ACC112 (cell line): ENCODE results near the gene GABBR2.

Experiments used
- H2AFZ ChIP-seq: fragments of 200-600 bp; sonication (generic); one replicate; pipeline ENCODE4 v1.6.0; 2017; ENCODE audit warnings: antibody characterized with exemption, low read length; ENCODE audit not compliant: unreplicated experiment
- H3K27ac ChIP-seq: fragments of 200-600 bp; sonication (generic); 2 replicates; pipeline ENCODE4 v1.5.1; 2014; ENCODE audit warnings: low read depth, mild to moderate bottlenecking, antibody characterized with exemption, low read length, moderate library complexity
- H3K27me3 ChIP-seq: fragments of 200-600 bp; sonication (generic); 2 replicates; pipeline ENCODE4 v1.6.1; 2014; ENCODE audit warnings: mild to moderate bottlenecking, antibody characterized with exemption, low read length, moderate library complexity, mixed read lengths; ENCODE audit not compliant: insufficient read depth
- H3K36me3 ChIP-seq: fragments of 200-600 bp; sonication (generic); 2 replicates; pipeline ENCODE4 v1.6.1; 2016; ENCODE audit warnings: mild to moderate bottlenecking, antibody characterized with exemption, low read length, moderate library complexity, mixed read lengths; ENCODE audit not compliant: insufficient read depth
- H3K4me1 ChIP-seq: fragments of 200-600 bp; sonication (generic); one replicate; pipeline ENCODE4 v1.6.1; 2016; ENCODE audit warnings: low read length, mixed read lengths; ENCODE audit not compliant: insufficient read depth, unreplicated experiment, control insufficient read depth
- H3K4me3 ChIP-seq: fragments of 200-600 bp; sonication (generic); 2 replicates; pipeline ENCODE4 v1.5.1; 2014; ENCODE audit warnings: mild to moderate bottlenecking, low read depth, low read length
- H3K79me2 ChIP-seq: fragments of 200-600 bp; sonication (generic); one replicate; pipeline ENCODE4 v1.6.0; 2016; ENCODE audit warnings: low read length; ENCODE audit not compliant: control insufficient read depth, unreplicated experiment, insufficient read depth

The GABBR2 gene

DNA sequence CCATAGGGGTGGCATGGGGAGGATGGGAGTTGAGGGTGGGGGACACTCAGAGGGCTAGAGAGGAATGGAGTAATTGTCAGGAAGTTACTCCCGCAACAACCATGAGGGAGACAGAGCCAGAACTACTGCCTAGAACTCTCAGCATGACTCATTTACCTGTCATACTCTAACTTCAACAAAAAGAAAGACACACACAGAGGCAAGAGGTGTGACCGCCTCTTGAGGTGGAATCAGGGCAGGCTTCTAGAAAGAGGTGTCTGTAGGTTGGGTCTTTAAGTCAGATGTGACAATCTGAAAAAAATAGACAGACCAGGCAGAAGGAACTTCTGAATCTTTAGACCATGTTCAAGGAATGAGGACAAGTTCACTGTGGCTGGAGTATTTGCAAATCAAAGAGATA, 73.4 kb downstream of the GABBR2 start:
- no peaks in the 10 kb centered on the region for H3K79me2 ChIP-seq
- H3K27ac ChIP-seq = no peak overlapping the region
- no peaks in the 10 kb centered on the region for H3K27me3 ChIP-seq
- no peak overlapping the region for H3K4me3 ChIP-seq
- no peaks in the 10 kb centered on the region for H3K36me3 ChIP-seq
- peaks cover 4% of the 10 kb centered on the region for H3K4me1 ChIP-seq
- no peak overlapping the region for H2AFZ ChIP-seq

DNA sequence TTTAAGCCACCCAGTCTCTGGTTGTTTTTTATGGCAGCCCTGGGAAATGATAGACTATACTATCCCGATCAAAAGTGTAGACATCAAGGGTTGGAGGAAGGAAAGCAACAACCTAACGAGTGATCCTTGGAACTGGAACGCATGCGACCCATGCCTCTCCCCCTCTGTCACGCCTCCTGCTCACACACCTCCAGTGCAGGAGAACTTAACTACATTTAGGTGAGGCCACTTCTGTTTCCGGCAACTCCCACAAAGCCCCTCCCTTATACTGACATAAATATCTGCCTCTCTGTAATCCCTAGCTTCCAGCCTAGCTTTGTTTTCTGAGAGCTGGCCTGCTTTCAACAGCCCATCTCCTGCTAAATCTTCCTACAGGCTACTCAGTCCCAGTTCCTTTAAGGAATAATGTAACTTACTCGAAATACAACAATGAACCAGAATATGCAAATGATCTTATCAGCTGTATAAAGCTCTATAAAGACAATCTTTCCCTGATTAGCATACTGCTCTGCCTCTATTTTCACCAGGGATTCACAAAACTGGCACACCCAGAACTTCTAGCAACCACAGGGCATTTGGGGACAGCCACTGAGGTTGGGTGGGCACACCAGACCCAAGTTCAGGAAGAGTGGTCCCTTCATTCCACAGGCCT, 73.9 kb downstream of the GABBR2 start:
- H2AFZ ChIP-seq = no peak overlapping the region
- peaks cover 4% of the 10 kb centered on the region for H3K4me1 ChIP-seq
- H3K79me2 ChIP-seq = no peaks in the 10 kb centered on the region
- no peaks in the 10 kb centered on the region for H3K27me3 ChIP-seq
- no peaks in the 10 kb centered on the region for H3K36me3 ChIP-seq
- H3K27ac ChIP-seq = no peak overlapping the region
- H3K4me3 ChIP-seq = no peak overlapping the region

GRCh38 chr9:98632839-98633238, 75.9 kb downstream of the GABBR2 start:
- Histone ChIP-seq H3K4me3 (no peak overlapping the region), H3K36me3 (no peaks in the 10 kb centered on the region), H3K27me3 (peaks cover 11% of the 10 kb centered on the region), H3K79me2 (no peaks in the 10 kb centered on the region), H2AFZ (no peak overlapping the region), H3K27ac (no peak overlapping the region), H3K4me1 (peaks cover 4% of the 10 kb centered on the region)

GRCh38 chr9:98627296-98627695, 81.4 kb downstream of the GABBR2 start:
- Histone ChIP-seq H3K79me2 (no peaks in the 10 kb centered on the region), H3K4me3 (no peak overlapping the region), H2AFZ (no peak overlapping the region), H3K27ac (no peak overlapping the region), H3K27me3 (peaks cover 11% of the 10 kb centered on the region), H3K4me1 (peaks cover 7% of the 10 kb centered on the region), H3K36me3 (no peaks in the 10 kb centered on the region)

DNA sequence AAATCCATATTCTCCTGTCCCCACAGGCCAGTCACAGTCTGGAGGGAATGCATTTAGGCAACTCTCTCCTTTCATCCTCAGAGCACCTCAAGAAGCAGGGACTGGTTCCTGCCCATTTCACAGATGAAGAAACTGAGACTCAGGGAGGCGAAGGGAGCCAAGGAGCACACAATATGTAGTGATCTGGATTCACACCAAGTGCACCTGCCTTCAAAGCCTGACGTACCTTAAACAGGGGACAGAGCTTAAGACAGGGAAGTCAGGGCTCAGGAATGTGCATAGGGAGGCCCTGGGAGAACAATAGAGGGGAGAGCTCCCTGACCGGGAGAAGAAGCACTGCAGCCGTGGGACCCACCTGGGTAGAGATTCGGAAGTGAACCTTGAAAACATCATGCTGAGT, 83.0 kb downstream of the GABBR2 start:
- Histone ChIP-seq H3K79me2 (no peaks in the 10 kb centered on the region), H3K4me3 (no peak overlapping the region), H2AFZ (no peak overlapping the region), H3K27me3 (peaks cover 11% of the 10 kb centered on the region), H3K36me3 (no peaks in the 10 kb centered on the region), H3K4me1 (peaks cover 7% of the 10 kb centered on the region), H3K27ac (no peak overlapping the region)

DNA sequence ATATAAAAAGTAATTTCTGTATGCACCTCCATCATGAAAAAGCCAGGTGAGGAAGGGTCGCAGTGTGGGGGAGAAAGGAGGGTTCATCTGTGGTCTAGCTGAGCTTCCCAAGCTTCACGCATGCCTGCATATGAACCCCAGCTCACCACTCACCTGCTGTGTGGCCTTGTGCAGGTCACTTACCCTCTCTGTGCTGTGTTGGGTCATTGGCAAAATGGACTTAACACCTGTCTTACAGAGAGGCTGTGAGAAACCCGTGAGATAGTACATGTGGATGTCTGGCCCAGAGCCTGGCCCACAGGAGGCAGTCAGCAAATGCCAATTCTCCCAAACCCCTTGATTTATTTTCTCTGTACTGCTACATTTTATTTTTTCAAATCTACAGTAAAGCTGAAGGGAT, 88.9 kb downstream of the GABBR2 start:
- Histone ChIP-seq H3K36me3 (no peaks in the 10 kb centered on the region), H3K79me2 (no peaks in the 10 kb centered on the region), H3K4me3 (no peak overlapping the region), H3K4me1 (no peaks in the 10 kb centered on the region), H3K27ac (no peak overlapping the region), H3K27me3 (no peaks in the 10 kb centered on the region; the same call in 1 of the 2 replicates), H2AFZ (no peak overlapping the region)

- no peaks in the 10 kb centered on the region for H3K36me3 ChIP-seq
Measured at GRCh38 chr9:98615633-98616032, 93.1 kb downstream of the GABBR2 start.

DNA sequence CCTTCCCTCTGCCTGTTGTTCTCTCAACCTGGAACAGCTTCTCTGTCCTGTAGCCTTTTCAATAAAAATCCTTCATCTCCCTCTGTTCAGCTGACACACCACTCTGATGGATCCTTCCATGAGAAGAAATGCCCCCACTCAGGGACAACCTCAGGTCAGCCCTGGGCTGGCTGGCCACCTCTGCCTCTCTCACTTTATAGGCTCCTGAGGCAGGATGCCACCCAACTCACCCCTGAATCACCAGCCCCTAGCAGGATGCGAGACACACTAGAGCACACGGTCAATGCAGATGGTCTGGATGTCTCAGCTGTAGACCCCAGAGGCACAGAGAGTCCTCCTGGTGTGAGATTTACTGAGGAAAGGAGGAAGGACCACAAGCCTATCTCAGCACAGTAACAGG, 93.8 kb downstream of the GABBR2 start:
- Histone ChIP-seq H3K4me1 (no peaks in the 10 kb centered on the region), H3K4me3 (no peak overlapping the region), H2AFZ (no peak overlapping the region), H3K79me2 (no peaks in the 10 kb centered on the region), H3K27ac (no peak overlapping the region), H3K36me3 (no peaks in the 10 kb centered on the region), H3K27me3 (no peaks in the 10 kb centered on the region; the same call in 1 of the 2 replicates)

More at GRCh38 chr9:98615633-98616032, 93.1 kb downstream of the GABBR2 start:
- no peaks in the 10 kb centered on the region for H3K79me2 ChIP-seq
- no peak overlapping the region for H3K27ac ChIP-seq
- H3K4me3 ChIP-seq = no peak overlapping the region
- H2AFZ ChIP-seq = no peak overlapping the region
- H3K4me1 ChIP-seq = no peaks in the 10 kb centered on the region
- no peaks in the 10 kb centered on the region; the same call in 1 of the 2 replicates for H3K27me3 ChIP-seq

- Histone ChIP-seq H3K4me1 (peaks cover 10% of the 10 kb centered on the region), H3K27ac (no peak overlapping the region), H3K36me3 (no peaks in the 10 kb centered on the region), H3K4me3 (no peak overlapping the region), H3K27me3 (no peaks in the 10 kb centered on the region; the same call in 1 of the 2 replicates), H3K79me2 (no peaks in the 10 kb centered on the region), H2AFZ (no peak overlapping the region)
Measured at GRCh38 chr9:98612061-98612752, 96.5 kb downstream of the GABBR2 start.

DNA sequence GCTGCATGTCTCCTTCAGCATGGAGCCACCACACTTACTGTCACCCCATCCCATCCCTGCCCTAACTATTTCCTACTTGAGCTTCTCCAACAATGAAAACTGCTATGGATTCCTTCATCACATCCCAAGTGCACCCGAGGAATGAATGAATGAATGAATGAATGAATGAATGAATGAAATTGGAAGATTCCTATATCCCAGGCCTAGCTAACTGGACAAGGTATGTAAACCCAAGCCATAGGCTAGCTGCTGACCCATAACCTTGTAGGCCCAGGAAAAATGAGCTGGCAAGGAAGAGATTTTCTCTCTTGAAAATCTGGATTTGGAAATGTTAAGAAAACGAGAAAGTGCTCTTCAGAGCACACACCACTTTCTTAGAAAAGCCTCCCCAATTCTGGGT, 97.4 kb downstream of the GABBR2 start:
- no peaks in the 10 kb centered on the region for H3K36me3 ChIP-seq
- peaks cover 10% of the 10 kb centered on the region for H3K4me1 ChIP-seq
- H2AFZ ChIP-seq = no peak overlapping the region
- H3K79me2 ChIP-seq = no peaks in the 10 kb centered on the region
- no peak overlapping the region for H3K27ac ChIP-seq
- H3K4me3 ChIP-seq = no peak overlapping the region
- no peaks in the 10 kb centered on the region; the same call in 1 of the 2 replicates for H3K27me3 ChIP-seq

DNA sequence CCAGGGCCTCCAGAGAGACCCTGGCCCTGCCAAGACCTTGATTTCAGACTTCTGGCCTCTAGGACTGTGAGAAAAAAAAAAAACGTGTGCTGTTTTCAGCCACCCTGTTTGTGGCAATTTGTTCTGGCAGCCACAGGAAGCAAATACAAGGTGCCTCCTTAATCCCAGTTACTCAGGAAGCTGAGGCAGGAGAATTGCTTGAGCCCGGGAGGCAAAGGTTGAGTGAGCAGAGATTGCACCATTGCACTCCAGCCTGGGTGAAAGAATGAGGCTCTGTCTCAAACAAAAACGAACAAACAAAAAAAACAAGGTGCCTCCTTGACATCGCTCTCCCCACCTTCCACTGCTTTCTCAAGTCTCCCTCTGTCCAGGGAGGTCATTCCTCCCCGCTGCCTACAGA, 98.0 kb downstream of the GABBR2 start:
- Histone ChIP-seq H2AFZ (no peak overlapping the region), H3K79me2 (no peaks in the 10 kb centered on the region), H3K4me1 (peaks cover 10% of the 10 kb centered on the region), H3K4me3 (no peak overlapping the region), H3K27me3 (no peaks in the 10 kb centered on the region), H3K36me3 (no peaks in the 10 kb centered on the region), H3K27ac (no peak overlapping the region)
